Mammary epithelial cell (primary cell): ENCODE measurements around the gene RGL3.

Experiments
- CTCF ChIP-seq, 2 donors: IDR thresholded peaks in 1 of 2; conservative IDR thresholded peaks in 1 of 2; 2 replicates each; pipeline ENCODE4 v1.5.1; 2011 to 2012; ENCODE audit warnings: inconsistent platforms in 2 of 2, low read length in 2 of 2, mild to moderate bottlenecking in 2 of 2, control low read depth in 1 of 2, low read depth in 1 of 2; ENCODE audit not compliant: insufficient read depth in 1 of 2; ENCODE audit errors: extremely low read depth in 1 of 2
- EZH2 ChIP-seq: IDR thresholded peaks from 2 replicates; pipeline ENCODE4 v1.6.1; 2012; ENCODE audit warnings: low read length, inconsistent platforms, borderline replicate concordance

- TF ChIP-seq EZH2 (no peak), CTCF (conservative IDR thresholded peaks at IDR 0.05 in 1 of 2, IDR thresholded peaks at IDR 0.05 in 1 of 2; ENCODE audit: extremely low read depth in 1 of 2, insufficient read depth in 1 of 2, low read depth in 1 of 2, low read length in 2 of 2) (no peak)
Observed at GRCh38 chr19:11445141-11445540, 26.0 kb upstream of the RGL3 start.
